ENCODE measurements around the gene PIN1. TPM values are rescaled to one million over a fixed set of nuclear protein-coding genes. Genes with fewer than 3 reads are reported as not detected.

The PIN1 gene
- total RNA-seq, 2 donors from 2014 or later: 111 to 125 TPM

- Histone ChIP-seq H3K27ac (no peak overlapping the region), H3K4me1 (no peaks in the 10 kb centered on the region), H3K9me3 (no peaks in the 10 kb centered on the region), H3K4me3 (no peak overlapping the region), H3K27me3 (no peaks in the 10 kb centered on the region), H3K36me3 (no peaks in the 10 kb centered on the region)
- no peak for DNase-seq (ENCODE audit: low spot score)
- TF ChIP-seq CTCF (IDR thresholded peaks at IDR 0.05): no peak
These were observed 27.8 kb downstream of the PIN1 start for GRCh38 chr19:9862938-9863337.

GRCh38 chr19:9863759-9864158, 28.6 kb downstream of the PIN1 start:
- no peaks in the 10 kb centered on the region for H3K27me3 ChIP-seq
- H3K9me3 ChIP-seq: no peaks in the 10 kb centered on the region
- H3K36me3 ChIP-seq: no peaks in the 10 kb centered on the region
- no peak for DNase-seq (ENCODE audit: low spot score)
- TF ChIP-seq CTCF (IDR thresholded peaks at IDR 0.05): no peak
- no peaks in the 10 kb centered on the region for H3K4me1 ChIP-seq
- no peak overlapping the region for H3K4me3 ChIP-seq
- H3K27ac ChIP-seq: no peak overlapping the region

- H3K4me3 ChIP-seq: no peak overlapping the region
- no peak for DNase-seq (ENCODE audit: low spot score)
- no peak overlapping the region for H3K27ac ChIP-seq
- H3K36me3 ChIP-seq: no peaks in the 10 kb centered on the region
- TF ChIP-seq CTCF (IDR thresholded peaks at IDR 0.05): no peak
- H3K9me3 ChIP-seq: no peaks in the 10 kb centered on the region
- H3K4me1 ChIP-seq: no peaks in the 10 kb centered on the region
- H3K27me3 ChIP-seq: no peaks in the 10 kb centered on the region
These were observed 30.8 kb downstream of the PIN1 start for GRCh38 chr19:9865732-9866501.

GRCh38 chr19:9868983-9869617, 34.0 kb downstream of the PIN1 start:
- no peak overlapping the region for H3K4me3 ChIP-seq
- no peaks in the 10 kb centered on the region for H3K27me3 ChIP-seq
- no peaks in the 10 kb centered on the region for H3K4me1 ChIP-seq
- no peaks in the 10 kb centered on the region for H3K9me3 ChIP-seq
- DNase-seq (ENCODE audit: low spot score): no peak
- TF ChIP-seq CTCF (IDR thresholded peaks at IDR 0.05): no peak
- H3K36me3 ChIP-seq: no peaks in the 10 kb centered on the region
- no peak overlapping the region for H3K27ac ChIP-seq

- no peaks in the 10 kb centered on the region for H3K9me3 ChIP-seq
- H3K4me3 ChIP-seq: no peak overlapping the region
- H3K36me3 ChIP-seq: no peaks in the 10 kb centered on the region
- no peaks in the 10 kb centered on the region for H3K27me3 ChIP-seq
- H3K27ac ChIP-seq: no peak overlapping the region
- no peak for TF ChIP-seq CTCF (IDR thresholded peaks at IDR 0.05)
- DNase-seq (ENCODE audit: low spot score): no peak
- H3K4me1 ChIP-seq: no peaks in the 10 kb centered on the region
These were observed 36.7 kb downstream of the PIN1 start for GRCh38 chr19:9871626-9872338.

Measured in right atrium auricular region (tissue), 2 donors.